Measurements from ENCODE around the gene WDR26. TPM values are rescaled to one million over a fixed set of nuclear protein-coding genes. Genes with fewer than 3 reads are reported as not detected.

The WDR26 gene
- total RNA-seq, 1 donor from 2014 or later, result 105 TPM

DNA sequence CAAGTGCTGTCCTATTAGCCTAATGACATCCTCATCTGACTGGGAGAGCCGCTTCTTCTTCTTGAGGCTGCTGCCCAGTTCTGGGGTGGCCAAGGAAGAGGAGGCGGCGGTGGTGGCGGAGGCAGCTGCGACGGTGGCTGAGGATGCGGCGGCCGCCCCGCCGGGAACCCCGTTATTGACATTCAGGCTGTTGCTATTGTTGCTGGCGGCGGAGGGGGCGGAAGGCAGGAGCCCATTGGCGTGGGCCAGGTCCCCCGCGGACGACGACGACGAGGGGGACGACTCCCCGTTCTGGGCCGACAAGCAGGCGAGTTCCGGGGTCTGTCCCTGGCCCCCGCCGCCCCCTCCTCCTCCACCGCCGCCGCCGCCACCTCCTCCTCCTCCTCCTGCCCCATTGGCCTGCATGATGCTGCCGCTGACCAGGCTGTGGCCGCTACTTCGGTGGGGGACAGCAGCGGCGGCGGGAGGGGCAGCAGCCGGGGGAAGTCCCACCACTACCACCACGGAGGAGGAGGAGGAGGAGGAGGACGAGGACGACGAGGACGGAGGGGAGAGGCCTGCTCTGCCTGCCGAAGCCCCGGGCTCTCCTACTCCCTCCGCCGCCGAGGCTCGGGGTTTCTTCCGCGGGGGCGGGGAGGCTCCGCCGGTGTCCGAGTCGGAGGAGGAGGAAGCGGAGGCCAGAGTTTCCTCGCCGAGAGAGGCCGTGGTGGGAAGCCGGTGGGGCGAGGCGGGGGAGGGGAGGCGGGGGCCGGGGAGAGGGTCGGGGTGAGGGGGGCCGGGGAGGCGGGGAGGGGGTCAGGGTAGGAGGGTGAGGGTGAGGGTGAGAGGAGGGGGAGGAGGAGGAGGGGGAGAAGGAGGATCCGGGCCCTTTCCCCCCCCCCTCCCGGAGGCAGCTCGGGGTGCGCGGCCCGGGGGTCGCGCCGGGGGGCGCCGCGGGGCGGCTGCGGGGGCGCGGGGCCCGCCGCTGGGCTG is 610 bp downstream of the WDR26 start:
- H3K36me3 ChIP-seq (ENCODE audit: insufficient read depth, low read length), result peaks cover 4% of the 10 kb centered on the region
- H3K4me1 ChIP-seq (ENCODE audit: insufficient read depth, low read length), result peaks cover 33% of the 10 kb centered on the region
- no peaks in the 10 kb centered on the region for H3K9me3 ChIP-seq (ENCODE audit: insufficient read depth, low read depth, low read length)
- H3K27me3 Mint-ChIP-seq (ENCODE audit: low read depth, unreplicated experiment), result no peaks in the 10 kb centered on the region
- peaks cover 2% of the 10 kb centered on the region for H3K36me3 Mint-ChIP-seq (ENCODE audit: low read depth, unreplicated experiment)
- TF ChIP-seq, protein P1, sequence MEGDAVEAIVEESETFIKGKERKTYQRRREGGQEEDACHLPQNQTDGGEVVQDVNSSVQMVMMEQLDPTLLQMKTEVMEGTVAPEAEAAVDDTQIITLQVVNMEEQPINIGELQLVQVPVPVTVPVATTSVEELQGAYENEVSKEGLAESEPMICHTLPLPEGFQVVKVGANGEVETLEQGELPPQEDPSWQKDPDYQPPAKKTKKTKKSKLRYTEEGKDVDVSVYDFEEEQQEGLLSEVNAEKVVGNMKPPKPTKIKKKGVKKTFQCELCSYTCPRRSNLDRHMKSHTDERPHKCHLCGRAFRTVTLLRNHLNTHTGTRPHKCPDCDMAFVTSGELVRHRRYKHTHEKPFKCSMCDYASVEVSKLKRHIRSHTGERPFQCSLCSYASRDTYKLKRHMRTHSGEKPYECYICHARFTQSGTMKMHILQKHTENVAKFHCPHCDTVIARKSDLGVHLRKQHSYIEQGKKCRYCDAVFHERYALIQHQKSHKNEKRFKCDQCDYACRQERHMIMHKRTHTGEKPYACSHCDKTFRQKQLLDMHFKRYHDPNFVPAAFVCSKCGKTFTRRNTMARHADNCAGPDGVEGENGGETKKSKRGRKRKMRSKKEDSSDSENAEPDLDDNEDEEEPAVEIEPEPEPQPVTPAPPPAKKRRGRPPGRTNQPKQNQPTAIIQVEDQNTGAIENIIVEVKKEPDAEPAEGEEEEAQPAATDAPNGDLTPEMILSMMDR (IDR thresholded peaks at IDR 0.05; ENCODE audit: insufficient read depth, low read depth, low read length), result no peak
- no peak for TF ChIP-seq EZH2 (IDR thresholded peaks at IDR 0.05; ENCODE audit: insufficient read depth, low read length)
- peaks cover 17% of the 10 kb centered on the region for H3K4me1 Mint-ChIP-seq (ENCODE audit: low read depth, unreplicated experiment)
- H3K27me3 ChIP-seq (ENCODE audit: insufficient read depth, low read length), result no peaks in the 10 kb centered on the region
- H3K9ac ChIP-seq (ENCODE audit: low read length), result peak overlapping the region; percentile 90
- H3K4me3 ChIP-seq (ENCODE audit: insufficient read depth, low read depth, low read length), result peak overlapping the region; percentile 74
- H3K27ac ChIP-seq (ENCODE audit: low read depth, low read length), result peak overlapping the region; percentile 79
- DNase-seq (ENCODE audit: low read depth) (no peak), FAIRE-seq (no peak)
- H3K4me3 Mint-ChIP-seq (ENCODE audit: unreplicated experiment), result peak overlapping the region; percentile 95
- H2AFZ ChIP-seq (ENCODE audit: low read depth, low read length), result no peak overlapping the region
- peaks cover 73% of the 10 kb centered on the region for H3K79me2 ChIP-seq (ENCODE audit: insufficient read depth, low read length)
- peak overlapping the region; percentile 4 for H3K27ac Mint-ChIP-seq (ENCODE audit: unreplicated experiment)
- peak overlapping the region; percentile 92 for H3K4me2 ChIP-seq (ENCODE audit: low read length)
- no peaks in the 10 kb centered on the region for H3K9me3 Mint-ChIP-seq (ENCODE audit: unreplicated experiment)
- H4K20me1 ChIP-seq (ENCODE audit: insufficient read depth, low read length), result peaks cover 32% of the 10 kb centered on the region

GRCh38 chr1:224433041-224433691 is 1.4 kb downstream of the WDR26 start:
- no peaks in the 10 kb centered on the region for H3K9me3 ChIP-seq (ENCODE audit: insufficient read depth, low read depth, low read length)
- peak overlapping the region; percentile 76 for H3K9ac ChIP-seq (ENCODE audit: low read length)
- H2AFZ ChIP-seq (ENCODE audit: low read depth, low read length), result no peak overlapping the region
- peak overlapping the region; percentile 66 for H3K4me3 ChIP-seq (ENCODE audit: insufficient read depth, low read depth, low read length)
- Mint-ChIP-seq H3K36me3 (ENCODE audit: low read depth, unreplicated experiment) (peaks cover 3% of the 10 kb centered on the region), H3K27ac (ENCODE audit: unreplicated experiment) (peak overlapping the region; percentile 4), H3K4me1 (ENCODE audit: low read depth, unreplicated experiment) (peaks cover 16% of the 10 kb centered on the region), H3K27me3 (ENCODE audit: low read depth, unreplicated experiment) (no peaks in the 10 kb centered on the region), H3K9me3 (ENCODE audit: unreplicated experiment) (no peaks in the 10 kb centered on the region), H3K4me3 (ENCODE audit: unreplicated experiment) (peak overlapping the region; percentile 95)
- peak overlapping the region; percentile 78 for H3K27ac ChIP-seq (ENCODE audit: low read depth, low read length)
- DNase-seq (ENCODE audit: low read depth) (no peak), FAIRE-seq (no peak)
- peaks cover 35% of the 10 kb centered on the region for H3K4me1 ChIP-seq (ENCODE audit: insufficient read depth, low read length)
- H3K36me3 ChIP-seq (ENCODE audit: insufficient read depth, low read length), result peaks cover 4% of the 10 kb centered on the region
- no peaks in the 10 kb centered on the region for H3K27me3 ChIP-seq (ENCODE audit: insufficient read depth, low read length)
- H4K20me1 ChIP-seq (ENCODE audit: insufficient read depth, low read length), result peaks cover 32% of the 10 kb centered on the region
- peak overlapping the region; percentile 90 for H3K4me2 ChIP-seq (ENCODE audit: low read length)
- peaks cover 81% of the 10 kb centered on the region for H3K79me2 ChIP-seq (ENCODE audit: insufficient read depth, low read length)
- TF ChIP-seq EZH2 (IDR thresholded peaks at IDR 0.05; ENCODE audit: insufficient read depth, low read length), result no peak
- TF ChIP-seq, protein P1 (IDR thresholded peaks at IDR 0.05; ENCODE audit: insufficient read depth, low read depth, low read length), result no peak
